GM12878 (cell line): ENCODE measurements around the gene RBKS. TPM values are rescaled to one million over a fixed set of nuclear protein-coding genes. Genes with fewer than 3 reads are reported as not detected.

Source experiments
- ATAC-seq: fragments of 200-7000 bp; cut with Tn5 transposase; 3 replicates; pipeline ENCODE4 v1.9.1; 2020; ENCODE audit warnings: mild to moderate bottlenecking, moderate library complexity
- BruUV-seq: library from RNA; stranded (reverse); fragments of 400-500 nt; replicated peaks from 2 replicates; lab custom pipeline; 2021; lab: Mats Ljungman, UMichigan
- CTCF ChIA-PET: fragments of 300-600 bp; sonication (Branson Sonifier 250); formaldehyde crosslinking; extraction: SDS; loops from one replicate; lab custom pipeline; 2021; ENCODE audit warnings: inconsistent platforms; lab: Yijun Ruan, JAX
- POLR2A ChIA-PET: fragments of 350-600 bp; formaldehyde crosslinking; extraction: SDS; loops from one replicate; lab custom pipeline; 2021; ENCODE audit warnings: inconsistent platforms; lab: Charles Lee
- RAD21 ChIA-PET: fragments of 300-600 bp; sonication (Branson Sonifier 250); formaldehyde crosslinking; loops from one replicate; lab custom pipeline; 2023; ENCODE audit warnings: antibody characterized with exemption; ENCODE audit not compliant: unreplicated experiment; lab: Charles Lee
- SMC1A ChIA-PET: fragments of 300-600 bp; sonication (Branson Sonifier 250); formaldehyde crosslinking; loops from one replicate; lab custom pipeline; 2023; ENCODE audit not compliant: unreplicated experiment, uncharacterized antibody; lab: Charles Lee
- DNase-seq: peaks from one replicate; pipeline ENCODE4 v3.0.0-alpha.2; 2011; ENCODE audit warnings: low read depth, low spot score
- FAIRE-seq: peaks from 3 replicates; lab custom pipeline; 2011; peaks lifted over from hg19 to GRCh38; lab: Jason Lieb, UNC
- H2AFZ ChIP-seq: 2 replicates; pipeline ENCODE4 v1.6.0; 2011; ENCODE audit warnings: low read depth, low read length, control low read depth; ENCODE audit not compliant: control insufficient read depth
- H3K27ac ChIP-seq: 2 replicates; pipeline ENCODE4 v1.5.1; 2011; ENCODE audit warnings: control low read depth; ENCODE audit not compliant: control insufficient read depth, insufficient read depth
- H3K27me3 ChIP-seq, 2 experiments: replicated peaks in 1 of 2; 2 replicates each; pipeline versions ENCODE4 v1.6.0 to v1.6.1; 2011; ENCODE audit warnings: low read length in 1 of 2; ENCODE audit not compliant: control insufficient read depth in 2 of 2, insufficient read depth in 2 of 2
- H3K36me3 ChIP-seq, 2 experiments: 2 replicates each; pipeline ENCODE4 v1.5.1; 2011; ENCODE audit warnings: low read length in 1 of 2; ENCODE audit not compliant: control insufficient read depth in 2 of 2, insufficient read depth in 2 of 2
- H3K4me1 ChIP-seq: 2 replicates; pipeline ENCODE4 v1.6.1; 2011; ENCODE audit warnings: mild to moderate bottlenecking, low read length, moderate library complexity, mixed read lengths; ENCODE audit not compliant: control insufficient read depth, insufficient read depth
- H3K4me2 ChIP-seq: 2 replicates; pipeline ENCODE4 v1.6.0; 2011; ENCODE audit warnings: control low read depth; ENCODE audit not compliant: control insufficient read depth, insufficient read depth
- H3K4me3 ChIP-seq: fragments of 200-600 bp; sonication (generic); 2 replicates; pipeline ENCODE4 v1.5.1; 2016
- H3K79me2 ChIP-seq: 2 replicates; pipeline ENCODE4 v1.6.0; 2011; ENCODE audit warnings: low read length; ENCODE audit not compliant: control insufficient read depth, insufficient read depth
- H3K9ac ChIP-seq: 2 replicates; pipeline ENCODE4 v1.8.0; 2011; ENCODE audit warnings: low read length, control low read depth, mixed read lengths; ENCODE audit not compliant: control insufficient read depth, insufficient read depth
- H3K9me3 ChIP-seq: replicated peaks from 3 replicates; pipeline ENCODE4 v1.5.1; 2011; ENCODE audit warnings: mild to moderate bottlenecking, low read length; ENCODE audit not compliant: control insufficient read depth, insufficient read depth
- H4K20me1 ChIP-seq: 2 replicates; pipeline ENCODE4 v1.6.0; 2011; ENCODE audit not compliant: control insufficient read depth, insufficient read depth
- ATF7 ChIP-seq: fragments of 450-650 bp; IDR thresholded peaks from 2 replicates; pipeline ENCODE4 v1.6.1; 2016; ENCODE audit warnings: low read depth, mild to moderate bottlenecking
- BHLHE40 ChIP-seq, 2 experiments: fragments of 450-650 bp in 1 of 2; IDR thresholded peaks; 2 replicates each; pipeline ENCODE4 v1.6.1; 2011 to 2017; ENCODE audit warnings: low read depth in 2 of 2, borderline replicate concordance in 1 of 2, improper control_type of control experiment in 1 of 2, low read length in 1 of 2, mild to moderate bottlenecking in 1 of 2
- CHD4 ChIP-seq: fragments of 200-600 bp; sonication (generic); IDR thresholded peaks from 2 replicates; pipeline ENCODE4 v1.6.1; 2016; ENCODE audit warnings: mild to moderate bottlenecking
- FOXK2 ChIP-seq: fragments of 450-650 bp; IDR thresholded peaks from 2 replicates; pipeline ENCODE4 v1.6.1; 2017; ENCODE audit warnings: mild to moderate bottlenecking, moderate library complexity
- JUND ChIP-seq: IDR thresholded peaks from 2 replicates; pipeline ENCODE4 v1.6.1; 2012; ENCODE audit warnings: low read depth, mild to moderate bottlenecking, low read length, improper control_type of control experiment, moderate library complexity
- MTA2 ChIP-seq: fragments of 450-650 bp; IDR thresholded peaks from 2 replicates; pipeline ENCODE4 v1.6.1; 2016; ENCODE audit warnings: low read depth, mild to moderate bottlenecking, moderate library complexity
- MYB ChIP-seq: fragments of 150-350 bp; IDR thresholded peaks from 2 replicates; pipeline ENCODE4 v1.6.1; 2014; ENCODE audit warnings: mild to moderate bottlenecking, low read depth, low read length, borderline replicate concordance
- NR2C2 ChIP-seq: IDR thresholded peaks from 2 replicates; pipeline ENCODE4 v1.6.1; 2011; ENCODE audit warnings: borderline replicate concordance, low read depth; ENCODE audit not compliant: control insufficient read depth, insufficient read length
- PRDM15 ChIP-seq: fragments of 450-650 bp; formaldehyde crosslinking; IDR thresholded peaks from 2 replicates; pipeline ENCODE4 v1.4.0; 2020; ENCODE audit warnings: mild to moderate bottlenecking, moderate library complexity
- RUNX3 ChIP-seq: IDR thresholded peaks from 2 replicates; pipeline ENCODE4 v1.6.1; 2012; ENCODE audit warnings: low read length, inconsistent platforms
- TCF7 ChIP-seq: IDR thresholded peaks from 2 replicates; pipeline ENCODE4 v1.6.1; 2014; ENCODE audit warnings: antibody characterized with exemption, borderline replicate concordance
- WRNIP1 ChIP-seq: IDR thresholded peaks from 2 replicates; pipeline ENCODE4 v1.6.1; 2011; ENCODE audit warnings: low read depth, low read length, improper control_type of control experiment, borderline replicate concordance
- WGBS: methylation state at CpG from one replicate; pipeline ENCODE4 v1.1.6; 2016; ENCODE audit warnings: low lambda C conversion rate; ENCODE audit not compliant: insufficient replicate concordance, insufficient coverage; ENCODE audit errors: missing lambda C conversion rate; 5-methylcytosine and 5-hydroxymethylcytosine counted together
- in situ Hi-C: fragments of 300-500 bp; cut with MboI; formaldehyde crosslinking; loops from 9 replicates; pipeline ENCODE4 v1.14.3; 2018; ENCODE audit warnings: mixed read lengths
- intact Hi-C: fragments of 100-400 bp; cut with micrococcal nuclease; formaldehyde crosslinking; loops from one replicate; pipeline ENCODE4 v1.14.2; 2022; ENCODE audit not compliant: unreplicated experiment
- polyA plus RNA-seq, 11 experiments: library from polyadenylated mRNA; depleted of rRNA in 4 of 11; unstranded in 6 of 11; stranded (reverse) in 5 of 11; fragments of >200 nt; fragmentation: Nextera tagmentation in 4 of 11; fragmentation: Illumina TruSeq in 1 of 11; extraction: Ambion mirVana in 4 of 11; extraction: Trizol in 1 of 11; gene quantifications; 1 replicate in 1 of 11; 2 replicates in 10 of 11; pipeline versions ENCODE4 v1.2.1 to v1.2.3, GENCODE V29; 2011 to 2016; ENCODE audit warnings: inconsistent platforms in 2 of 11, missing spikeins in 2 of 11, low read depth in 1 of 11
- total RNA-seq, 4 experiments: library from RNA; depleted of rRNA in 3 of 4; stranded (reverse); fragments of >200 nt in 3 of 4; fragmentation: Illumina TruSeq in 1 of 4; extraction: Trizol in 1 of 4; gene quantifications; 2 replicates each; pipeline versions ENCODE4 v1.2.1 to v1.2.3, GENCODE V29; 2013 to 2021
- TF ChIP-seq, protein P1 (sequence below): fragments of 450-650 bp; IDR thresholded peaks from 2 replicates; pipeline ENCODE4 v1.6.1; 2018; ENCODE audit warnings: mild to moderate bottlenecking, low read depth, moderate library complexity; ENCODE audit not compliant: partially characterized antibody

The RBKS gene
- total and polyA plus RNA-seq, 10 of the 15 experiments (the other 5 are each of a cell fraction or from before 2014, with no cell fraction given), result 0.39 to 1.8 (median 1.0) TPM

- POLR2A ChIA-PET, result no interaction called here
- no peak overlapping the region for H3K9ac ChIP-seq
- no peak for FAIRE-seq
Observed at GRCh38 chr2:27897717-27898116, 7.5 kb upstream of the RBKS start.

GRCh38 chr2:27893006-27893405, 2.8 kb upstream of the RBKS start:
- SMC1A ChIA-PET, result interaction anchor here (1.2 kb wide), 1 partner anchor 182 kb away, joined by 3 read pairs; no protein-coding TSS in a partner anchor
- Histone ChIP-seq H3K79me2 (peaks cover 11% of the 10 kb centered on the region), H3K27me3 (no peaks in the 10 kb centered on the region), H3K4me3 (no peak overlapping the region), H3K4me1 (no peaks in the 10 kb centered on the region), H4K20me1 (no peaks in the 10 kb centered on the region), H3K9ac (no peak overlapping the region), H3K4me2 (no peak overlapping the region), H3K9me3 (no peaks in the 10 kb centered on the region), H3K27ac (no peak overlapping the region), H3K36me3 (no peaks in the 10 kb centered on the region; a peak in 2 of 4 replicates), H2AFZ (no peak overlapping the region)
- FAIRE-seq, result no peak
- no peak for ATAC-seq
- intact Hi-C loops (loop anchor here (5.0 kb wide), 1 partner anchor 499 kb away; the partner anchor contains the start of gene FOSL2), in situ Hi-C loops (no loop called here)
- WGBS, result 2% methylated on average over 3 of the region's 3 CpGs
- RAD21 ChIA-PET, result no interaction called here
- POLR2A ChIA-PET, result no interaction called here
- no peak for DNase-seq
- CTCF ChIA-PET, result no interaction called here
- no TSS peak for BruUV-seq
- TF ChIP-seq MTA2, result no peak
- TF ChIP-seq WRNIP1, result no peak
- TF ChIP-seq TCF7, result no peak
- TF ChIP-seq FOXK2, result no peak
- TF ChIP-seq PRDM15 (CRISPR knock-in tag), result no peak
- no peak for TF ChIP-seq ATF7
- TF ChIP-seq NR2C2, result no peak
- TF ChIP-seq, protein P1, sequence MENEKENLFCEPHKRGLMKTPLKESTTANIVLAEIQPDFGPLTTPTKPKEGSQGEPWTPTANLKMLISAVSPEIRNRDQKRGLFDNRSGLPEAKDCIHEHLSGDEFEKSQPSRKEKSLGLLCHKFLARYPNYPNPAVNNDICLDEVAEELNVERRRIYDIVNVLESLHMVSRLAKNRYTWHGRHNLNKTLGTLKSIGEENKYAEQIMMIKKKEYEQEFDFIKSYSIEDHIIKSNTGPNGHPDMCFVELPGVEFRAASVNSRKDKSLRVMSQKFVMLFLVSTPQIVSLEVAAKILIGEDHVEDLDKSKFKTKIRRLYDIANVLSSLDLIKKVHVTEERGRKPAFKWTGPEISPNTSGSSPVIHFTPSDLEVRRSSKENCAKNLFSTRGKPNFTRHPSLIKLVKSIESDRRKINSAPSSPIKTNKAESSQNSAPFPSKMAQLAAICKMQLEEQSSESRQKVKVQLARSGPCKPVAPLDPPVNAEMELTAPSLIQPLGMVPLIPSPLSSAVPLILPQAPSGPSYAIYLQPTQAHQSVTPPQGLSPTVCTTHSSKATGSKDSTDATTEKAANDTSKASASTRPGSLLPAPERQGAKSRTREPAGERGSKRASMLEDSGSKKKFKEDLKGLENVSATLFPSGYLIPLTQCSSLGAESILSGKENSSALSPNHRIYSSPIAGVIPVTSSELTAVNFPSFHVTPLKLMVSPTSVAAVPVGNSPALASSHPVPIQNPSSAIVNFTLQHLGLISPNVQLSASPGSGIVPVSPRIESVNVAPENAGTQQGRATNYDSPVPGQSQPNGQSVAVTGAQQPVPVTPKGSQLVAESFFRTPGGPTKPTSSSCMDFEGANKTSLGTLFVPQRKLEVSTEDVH, result no peak
- no peak for TF ChIP-seq CHD4
- TF ChIP-seq JUND, result no peak
- no peak for TF ChIP-seq BHLHE40 (IDR thresholded peaks at IDR 0.05; ENCODE audit: borderline replicate concordance in 1 of 2, low read depth in 2 of 2, low read length in 1 of 2)

More at GRCh38 chr2:27897717-27898116, 7.5 kb upstream of the RBKS start:
- H3K79me2 ChIP-seq, result no peaks in the 10 kb centered on the region
- H3K36me3 ChIP-seq, result no peaks in the 10 kb centered on the region; a peak in 2 of 4 replicates
- SMC1A ChIA-PET, result interaction anchor here (2.5 kb wide), 1 partner anchor 10 kb away, joined by 9 read pairs; no protein-coding TSS in a partner anchor
- BruUV-seq, result no TSS peak
- no peak for ATAC-seq
- no peak overlapping the region for H3K4me2 ChIP-seq
- no peak overlapping the region for H2AFZ ChIP-seq
- H4K20me1 ChIP-seq, result no peaks in the 10 kb centered on the region
- DNase-seq, result no peak
- in situ Hi-C loops, result no loop called here
- H3K4me3 ChIP-seq, result no peak overlapping the region
- no peaks in the 10 kb centered on the region for H3K9me3 ChIP-seq
- CTCF ChIA-PET, result no interaction called here
- no peak overlapping the region for H3K27ac ChIP-seq
- intact Hi-C loops, result no loop called here
- H3K4me1 ChIP-seq, result no peaks in the 10 kb centered on the region
- RAD21 ChIA-PET, result no interaction called here
- TF ChIP-seq MYB, result no peak
- TF ChIP-seq RUNX3, result peak; percentile 29; the same call in 1 of the 2 replicates
- TF ChIP-seq, all 136 proteins: peak for 1
- H3K27me3 ChIP-seq, result no peaks in the 10 kb centered on the region
